Fibroblast of skin of back (primary cell): ENCODE results near the gene LRRFIP1.
A peak's percentile ranks its signal among the peaks of the same experiment; 100 is the strongest.

ENCODE experiments used
- DNase-seq: peaks from one replicate; pipeline ENCODE4 v3.0.0-alpha.2; 2013

The LRRFIP1 gene

DNA sequence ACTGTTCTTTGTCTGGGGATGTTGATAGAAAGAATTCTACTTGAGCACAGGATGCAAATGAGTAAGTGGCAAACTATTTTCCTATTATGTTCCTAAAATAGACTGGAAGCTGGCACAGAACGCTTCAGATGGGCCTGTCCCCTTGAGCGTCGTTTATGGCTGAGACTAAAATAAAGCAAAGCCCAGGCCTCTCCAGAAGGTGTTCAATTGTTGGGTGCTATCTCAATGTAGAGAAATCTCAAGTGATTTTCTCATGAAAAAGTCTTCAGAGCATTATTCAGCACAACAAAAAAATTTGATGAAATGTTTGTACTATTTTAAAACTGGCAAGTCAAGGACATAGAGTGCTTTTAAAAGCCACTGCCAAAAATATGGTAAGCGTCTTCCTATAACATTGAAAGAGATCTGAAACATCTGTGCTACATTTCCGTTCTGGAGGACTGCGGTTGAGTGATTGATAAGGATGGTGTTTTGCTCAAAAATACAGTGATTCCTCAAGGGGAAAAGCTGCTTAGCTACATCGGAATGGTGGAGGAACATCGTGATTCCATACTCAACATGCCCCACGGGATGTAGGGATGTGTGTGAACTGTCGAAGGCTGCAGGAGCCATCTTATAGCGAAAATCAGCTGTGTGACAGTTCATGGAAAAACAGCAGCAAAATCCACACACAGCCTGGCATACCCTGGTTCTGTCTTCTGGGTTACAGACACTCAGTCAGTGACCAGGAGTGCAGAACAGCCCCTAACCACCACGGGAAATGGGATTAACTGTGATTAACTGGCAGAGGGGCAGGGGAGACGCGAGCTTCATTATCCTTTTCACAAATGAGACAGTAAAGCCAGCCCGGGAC lies 10.4 kb upstream of the LRRFIP1 start:
- peak; percentile 91 for DNase-seq

DNA sequence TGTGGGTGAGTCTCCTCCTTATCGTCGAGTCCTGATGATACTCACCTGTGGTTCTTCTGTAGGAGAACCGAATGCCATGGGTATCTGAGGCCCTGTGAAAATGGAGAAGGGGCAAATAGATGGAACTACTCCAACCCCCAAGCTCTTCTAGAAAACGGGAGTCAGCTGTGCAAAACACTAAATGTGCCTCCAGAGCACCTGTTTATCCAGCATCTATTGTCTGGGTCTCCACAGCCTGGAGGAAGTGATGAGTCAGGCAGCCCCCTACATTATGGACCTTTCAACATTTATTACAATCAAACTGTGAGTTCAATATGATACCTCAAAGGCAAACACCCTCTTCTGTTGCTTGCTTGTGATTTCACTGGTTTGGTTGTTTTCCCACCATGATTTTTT lies 9.8 kb upstream of the LRRFIP1 start:
- DNase-seq: no peak

DNA sequence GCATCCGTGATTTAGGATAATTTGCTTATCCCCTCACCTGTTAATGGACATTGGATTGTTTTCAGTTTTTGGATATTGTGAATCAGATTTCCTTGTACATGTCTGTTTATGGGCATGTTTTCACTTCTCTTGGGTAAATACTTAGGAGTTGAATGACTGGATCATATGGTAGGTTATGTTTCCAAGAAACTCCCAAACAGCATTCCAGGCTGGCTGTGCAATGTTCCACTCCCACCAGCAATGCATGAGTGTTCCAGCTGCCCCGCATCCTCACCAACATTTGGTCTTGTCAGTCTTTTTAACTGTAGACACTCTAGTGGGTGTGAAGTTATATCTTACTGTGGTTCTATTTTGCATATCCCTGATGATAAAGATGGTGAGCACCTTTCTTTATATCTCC lies 8.9 kb upstream of the LRRFIP1 start:
- peak; percentile 85 for DNase-seq

DNA sequence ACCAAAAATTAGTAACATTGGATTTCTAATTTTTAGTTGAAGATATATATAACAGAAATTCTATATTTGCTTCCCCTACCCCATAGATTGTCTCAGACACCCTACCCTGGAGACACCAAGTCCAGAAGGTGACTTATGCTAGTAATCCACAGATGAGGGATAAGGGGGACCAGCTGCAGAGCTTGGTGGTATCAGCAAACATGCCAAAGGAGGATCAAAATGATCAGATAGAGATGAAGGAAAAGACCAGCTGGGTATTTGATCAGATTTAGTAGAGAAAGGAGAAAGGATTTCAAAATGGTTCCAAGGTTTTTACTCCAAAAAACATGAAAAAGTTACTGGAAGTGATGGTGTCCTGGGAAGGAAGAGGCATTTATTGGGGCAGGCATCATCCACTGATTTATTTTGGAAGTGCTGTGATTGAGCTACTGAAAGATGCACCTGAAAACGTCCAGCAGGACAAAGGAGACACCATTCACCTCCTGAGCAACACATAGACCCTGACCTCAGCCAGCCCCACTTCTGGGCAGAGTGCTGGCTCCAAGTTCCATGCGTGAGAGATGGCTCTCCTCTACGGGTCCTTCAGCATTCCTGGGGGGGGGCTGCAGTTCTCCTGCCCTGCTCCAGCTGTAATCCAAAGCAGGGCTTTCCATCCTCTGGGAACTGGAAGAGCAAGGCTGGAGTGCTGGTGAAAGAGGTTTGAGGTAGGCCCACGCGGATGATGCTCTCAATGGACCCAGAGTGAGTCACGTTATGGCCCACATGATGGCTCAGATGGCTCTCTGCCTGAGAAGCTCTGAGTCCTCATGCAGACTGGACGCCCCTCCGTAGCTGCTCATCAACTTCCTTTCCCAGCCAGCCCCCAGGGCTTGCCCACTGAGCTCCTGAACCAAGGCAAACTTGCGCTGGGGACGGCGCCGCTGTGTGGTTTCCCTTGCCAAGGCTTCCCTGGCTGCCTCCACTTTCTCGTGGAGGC lies 3.7 kb upstream of the LRRFIP1 start:
- peak; percentile 37 for DNase-seq

DNA sequence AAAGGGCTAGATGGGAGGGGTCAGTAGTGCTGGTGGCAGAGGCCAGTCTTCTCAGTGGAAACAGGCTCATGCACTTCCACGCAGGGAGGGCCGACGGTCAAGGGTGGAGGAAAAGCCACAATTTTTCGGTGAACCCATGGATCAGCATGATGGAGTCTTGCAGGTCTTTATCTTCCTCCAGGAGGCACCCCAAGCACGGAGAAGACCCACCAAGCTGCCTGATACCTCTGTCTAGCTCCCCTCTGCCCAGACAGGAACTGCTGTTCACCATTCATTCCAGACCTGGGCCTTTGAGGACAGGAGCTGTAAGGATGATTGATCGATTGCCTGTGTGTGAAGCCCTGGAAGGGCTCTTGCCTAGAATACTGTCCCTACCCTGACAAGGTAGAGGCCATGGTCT lies 2.8 kb upstream of the LRRFIP1 start:
- DNase-seq: no peak

DNA sequence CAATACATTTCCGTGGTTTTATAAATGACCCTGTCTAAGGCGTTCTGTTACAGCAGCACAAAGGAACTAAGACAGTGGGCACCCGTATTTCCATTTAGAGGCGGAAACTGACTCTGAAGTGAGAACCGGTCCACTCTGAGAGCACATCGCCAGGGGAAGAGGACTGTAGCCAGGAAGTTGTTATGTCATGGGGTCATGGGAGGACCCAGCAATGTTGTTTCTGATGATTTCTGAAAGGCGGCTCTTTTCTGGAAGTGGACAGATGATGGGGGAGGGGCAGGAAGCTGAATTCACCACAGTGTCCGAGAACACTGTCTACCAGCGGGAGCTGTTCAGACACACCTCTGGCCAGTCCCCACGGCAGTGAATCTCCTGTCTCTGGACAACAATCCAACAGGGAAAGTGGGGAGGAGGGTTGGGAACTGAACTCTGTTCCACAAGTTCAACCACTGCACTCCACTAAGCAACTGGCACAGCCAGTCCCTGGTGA lies 2.1 kb upstream of the LRRFIP1 start:
- no peak for DNase-seq

DNA sequence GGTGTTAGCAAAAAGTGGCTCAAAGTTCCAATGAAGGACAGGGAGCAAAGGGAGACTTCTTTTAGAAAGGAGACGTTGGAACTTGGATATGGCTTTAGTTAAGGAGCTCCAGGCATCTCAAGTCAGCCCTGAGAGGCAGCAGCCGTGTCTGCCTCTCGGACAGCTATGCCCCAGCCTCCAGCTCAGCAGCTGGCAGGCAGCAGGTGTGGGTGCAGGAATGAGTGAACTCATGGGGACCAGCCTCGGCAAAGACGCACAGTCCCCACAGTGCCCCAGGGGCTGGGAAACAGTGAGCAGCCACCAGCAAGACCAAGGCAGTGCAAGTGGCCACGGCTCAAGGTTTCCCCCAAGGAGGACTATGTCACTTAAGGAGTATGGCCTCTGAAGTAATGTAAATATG lies 1.6 kb upstream of the LRRFIP1 start:
- no peak for DNase-seq

DNA sequence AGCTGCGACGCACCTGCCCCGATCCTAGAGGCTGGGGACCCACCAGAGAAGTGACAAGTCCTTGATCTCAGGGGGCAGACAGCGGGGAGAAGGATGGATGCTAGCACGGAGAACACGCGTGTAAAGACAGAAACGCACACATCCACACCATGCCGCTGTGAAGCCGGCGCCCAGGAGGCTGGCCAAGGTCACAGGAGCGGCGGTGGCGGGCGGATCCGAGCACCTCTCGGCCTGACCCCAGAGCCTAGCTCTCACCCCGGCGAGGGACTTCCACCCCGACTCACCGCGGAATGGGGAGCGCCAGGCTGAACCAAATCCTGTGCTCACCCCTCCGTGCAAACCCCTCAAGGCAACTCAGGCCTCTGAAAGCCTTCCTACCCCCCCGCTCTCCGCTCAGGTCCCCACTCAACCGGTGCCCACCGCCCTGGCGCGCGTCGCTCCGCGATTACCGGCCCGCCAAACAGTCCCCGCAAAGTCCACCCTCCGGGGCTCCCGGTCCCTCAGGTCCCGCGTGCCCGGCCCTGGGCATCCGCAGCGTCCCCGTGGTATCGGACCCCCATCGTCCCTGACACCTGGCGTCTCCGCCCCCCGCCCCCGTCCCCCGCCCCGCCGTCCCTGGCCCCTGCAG lies 460 bp upstream of the LRRFIP1 start:
- no peak for DNase-seq

DNA sequence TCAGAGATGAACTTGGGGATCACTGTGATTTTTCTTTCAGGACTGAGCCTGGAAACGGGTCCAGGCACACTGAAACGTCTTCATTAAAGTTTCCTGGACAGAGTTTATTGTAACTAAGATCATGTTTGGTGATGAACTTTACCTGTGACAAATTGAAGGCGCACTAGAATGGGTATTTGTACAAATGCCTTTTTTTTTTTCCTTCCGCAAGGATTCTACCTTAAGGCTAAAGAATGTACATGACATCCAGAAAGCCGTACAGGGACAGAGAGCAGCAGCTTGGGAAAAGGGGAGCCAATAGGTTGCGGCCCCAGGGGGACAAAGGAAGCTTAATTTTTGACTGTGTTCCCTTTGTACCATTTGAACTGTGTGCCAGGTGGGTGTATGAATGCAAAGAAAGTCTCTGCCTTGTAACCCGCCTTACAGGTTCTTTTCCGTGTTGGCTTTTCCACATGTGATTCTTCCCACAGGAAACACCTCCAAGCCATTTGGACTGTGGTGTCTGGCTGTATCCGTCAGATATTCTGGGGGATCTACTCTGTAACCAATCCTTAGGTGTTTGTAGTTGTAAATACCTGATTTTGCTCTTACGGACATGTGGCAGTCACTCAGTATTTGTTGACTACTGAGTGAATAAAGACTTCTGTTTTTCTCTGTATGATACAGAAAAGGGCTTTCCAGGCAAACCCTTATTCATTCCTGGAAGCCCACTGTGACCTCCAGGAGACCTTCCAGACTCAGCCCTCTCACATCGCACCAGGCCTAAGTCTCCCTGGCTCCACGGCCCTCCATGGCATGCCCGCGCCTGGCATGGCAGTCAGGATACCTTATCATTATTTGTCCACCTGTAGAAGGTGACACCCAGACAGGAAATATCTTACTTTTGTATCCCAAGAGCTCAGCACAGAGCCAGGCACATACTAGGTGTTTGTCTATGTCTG lies 1.1 kb downstream of the LRRFIP1 start:
- DNase-seq: no peak

DNA sequence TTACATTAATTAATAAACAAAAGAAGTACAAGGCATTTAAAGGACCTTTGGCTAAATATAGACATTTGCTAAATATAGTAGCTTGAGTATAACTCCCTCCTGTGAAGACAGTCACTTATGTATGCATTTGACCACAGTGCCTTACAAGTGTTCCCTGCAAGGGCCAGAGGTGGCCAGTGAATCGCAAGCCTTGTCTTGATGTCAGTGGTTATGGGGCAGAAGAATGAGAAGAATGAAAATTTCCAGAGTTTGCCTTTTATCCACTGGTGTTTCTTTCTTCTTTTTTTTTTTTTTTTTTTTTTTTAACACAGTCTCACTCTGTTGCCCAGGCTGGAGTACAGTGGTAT lies 1.8 kb downstream of the LRRFIP1 start:
- peak; percentile 64 for DNase-seq

DNA sequence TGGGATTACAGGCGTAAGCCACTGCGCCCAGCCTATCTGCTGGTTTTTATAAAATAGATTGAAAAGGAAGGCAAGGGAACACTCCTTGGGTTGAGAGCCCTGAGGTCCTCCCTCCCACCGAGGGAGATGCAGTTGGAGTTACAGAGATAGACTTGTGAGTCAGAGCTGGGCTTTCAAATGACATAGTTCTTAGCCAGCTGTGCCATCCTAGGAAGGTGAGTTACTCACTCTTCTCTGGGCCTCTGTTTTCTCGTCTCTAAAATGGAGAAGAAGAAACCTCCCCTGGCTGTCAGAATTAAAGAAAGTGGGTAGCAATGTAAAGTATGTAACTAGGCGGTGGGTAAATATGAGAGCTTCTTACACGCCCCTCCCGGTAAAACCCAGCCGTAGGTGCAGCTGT lies 2.4 kb downstream of the LRRFIP1 start:
- peak; percentile 84 for DNase-seq

DNA sequence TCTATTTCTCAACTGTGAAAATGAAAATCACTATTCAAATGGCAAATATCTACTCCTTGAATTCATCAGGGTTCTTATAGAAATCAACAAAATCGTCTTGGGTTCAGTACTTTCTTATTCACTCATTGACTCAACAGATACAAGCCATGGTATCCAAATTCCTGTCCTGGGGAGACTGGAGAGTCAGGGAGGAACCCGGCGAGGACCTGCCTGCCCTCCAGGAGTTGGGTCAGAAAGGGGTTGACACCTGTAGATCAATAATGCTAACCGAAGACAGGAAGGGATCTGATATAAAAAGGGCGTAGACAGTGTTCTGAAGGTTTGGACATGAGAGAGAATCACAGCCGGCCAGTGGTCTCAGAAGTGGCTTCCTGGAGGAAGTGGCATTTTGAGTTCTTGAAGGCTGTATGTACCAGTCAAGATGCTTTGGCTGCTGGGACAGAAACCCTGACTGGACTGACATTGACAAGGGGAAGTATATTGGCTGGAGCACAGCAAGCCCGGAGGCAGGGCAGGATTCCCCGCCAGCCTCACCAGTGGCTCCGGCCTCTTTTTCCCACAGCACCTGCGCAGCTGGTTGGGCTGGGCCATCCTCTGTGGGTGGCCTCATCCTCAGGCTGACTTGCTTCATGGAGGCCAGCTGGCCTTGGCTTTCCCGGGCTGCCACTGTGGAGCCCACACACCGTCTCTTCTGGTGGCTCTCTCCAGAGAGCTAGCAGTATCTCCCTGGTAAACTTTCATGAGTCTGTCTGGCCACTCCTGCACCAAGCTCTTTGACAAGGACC lies 3.0 kb downstream of the LRRFIP1 start:
- DNase-seq: no peak

DNA sequence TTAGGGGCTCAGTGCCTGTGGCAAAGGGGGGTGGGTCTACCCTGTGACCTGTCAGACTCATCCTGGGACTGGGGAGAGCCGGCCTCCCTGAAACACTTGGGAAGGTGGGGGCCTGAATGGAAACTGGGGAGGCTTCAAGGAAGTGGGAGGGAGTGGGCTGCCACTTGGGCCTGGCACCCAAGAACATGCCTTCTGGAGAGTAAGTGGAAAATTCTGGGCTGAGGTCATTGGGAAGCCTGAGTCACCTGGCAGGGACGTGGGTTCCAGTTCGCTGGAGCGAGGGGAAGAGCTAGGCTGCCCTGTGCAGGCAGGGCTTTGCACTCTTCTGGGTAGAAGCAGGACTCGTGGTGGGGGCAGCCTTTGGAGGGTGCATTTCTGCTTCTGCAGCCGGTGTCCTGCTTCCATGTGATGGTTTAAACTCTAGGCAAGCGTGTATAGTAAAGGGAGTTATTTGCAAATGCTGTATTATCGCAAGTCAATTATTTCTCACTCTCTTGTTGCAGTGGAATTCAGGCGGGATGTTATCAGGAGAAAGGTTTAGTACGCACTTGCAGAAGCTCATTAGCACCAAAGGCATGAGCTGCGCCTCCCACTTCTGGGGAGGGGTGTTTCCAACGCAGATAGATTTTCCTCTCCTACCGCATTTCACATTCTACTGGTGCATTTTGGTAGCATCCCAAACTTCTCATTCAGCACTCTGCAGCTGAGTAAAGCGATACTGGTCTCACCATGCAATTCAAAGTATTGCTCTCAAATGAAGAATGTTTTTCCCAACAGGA lies 3.8 kb downstream of the LRRFIP1 start:
- DNase-seq: no peak

DNA sequence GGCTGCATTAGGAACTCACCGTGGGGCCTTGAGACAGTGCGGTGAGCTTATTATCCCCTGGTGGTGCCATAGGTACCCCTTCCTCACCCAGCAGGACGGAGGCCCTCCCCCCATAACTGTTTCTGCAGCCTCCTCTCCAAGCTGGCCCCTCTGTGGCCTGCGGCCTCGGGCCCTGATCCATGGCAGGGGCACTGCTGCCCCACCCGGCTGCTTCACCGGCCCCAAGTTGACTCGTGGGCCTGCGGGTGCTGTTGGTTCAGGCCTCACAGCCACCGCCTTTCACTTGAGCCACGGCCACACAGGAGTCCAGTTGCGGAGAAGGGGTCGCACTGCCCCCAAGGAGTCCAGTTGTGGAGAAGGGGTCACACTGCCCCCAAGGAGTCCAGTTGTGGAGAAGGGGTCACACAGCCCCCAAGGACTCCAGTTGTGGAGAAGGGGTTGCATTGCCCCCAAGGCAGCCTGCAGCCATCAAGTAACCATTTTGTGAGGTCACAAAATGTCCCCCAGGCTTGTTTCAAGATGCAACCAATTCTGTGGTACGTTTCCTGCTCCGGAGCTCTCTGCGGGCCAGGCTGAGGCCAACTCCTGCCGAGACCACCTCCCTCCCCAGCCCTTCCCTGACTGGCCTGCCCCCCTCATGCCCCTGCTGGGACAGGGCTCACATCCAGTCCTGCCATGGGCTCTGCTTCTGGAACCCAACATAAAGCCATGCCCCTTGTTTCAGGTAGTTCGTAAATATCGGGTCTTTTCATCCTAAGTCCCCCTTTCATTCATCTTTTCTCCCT lies 4.6 kb downstream of the LRRFIP1 start:
- DNase-seq: no peak

DNA sequence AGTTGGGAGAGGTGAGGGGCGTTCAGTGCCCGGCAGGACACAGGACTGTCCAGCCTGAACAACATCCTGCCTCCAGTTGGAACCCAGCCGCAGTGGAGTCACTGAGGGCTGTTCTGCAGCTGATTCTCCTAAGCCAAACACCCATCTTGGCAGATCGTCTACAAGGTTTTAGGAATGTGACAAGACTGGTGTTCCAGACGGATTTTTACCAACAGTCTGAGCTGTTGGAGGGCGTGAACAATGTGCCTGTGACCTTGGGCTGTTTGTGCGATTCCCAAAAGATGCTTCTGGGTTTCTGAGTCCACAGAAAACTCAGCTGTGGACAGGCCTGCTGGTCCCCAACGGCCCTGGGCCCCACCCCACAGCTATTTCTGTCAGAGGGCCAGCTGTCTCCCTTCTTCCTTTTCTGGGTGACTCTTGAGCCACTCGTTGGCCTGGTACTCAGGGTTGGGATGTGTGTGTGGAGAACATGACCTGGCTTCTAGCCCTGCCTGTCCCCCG lies 5.7 kb downstream of the LRRFIP1 start:
- DNase-seq: no peak

DNA sequence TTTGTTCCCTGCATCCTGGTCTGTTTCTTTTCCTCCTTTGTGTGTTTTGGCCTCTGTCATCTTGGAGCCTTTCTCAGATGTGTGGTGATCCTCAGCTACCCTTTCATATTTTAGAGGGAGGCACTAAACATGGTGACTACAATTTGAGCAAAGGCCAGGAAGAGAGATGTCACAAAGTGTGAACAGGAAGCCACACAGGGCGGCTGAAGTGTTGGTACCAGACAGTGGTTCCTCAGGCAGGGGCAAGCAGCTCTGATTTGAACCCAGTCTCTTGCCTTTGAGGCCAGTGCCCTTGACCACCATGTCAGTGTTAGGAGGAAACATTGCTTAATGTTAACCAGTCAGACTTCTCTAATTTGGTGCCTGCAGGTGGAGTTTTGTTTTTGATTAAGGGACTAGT lies 9.2 kb downstream of the LRRFIP1 start:
- DNase-seq: no peak

DNA sequence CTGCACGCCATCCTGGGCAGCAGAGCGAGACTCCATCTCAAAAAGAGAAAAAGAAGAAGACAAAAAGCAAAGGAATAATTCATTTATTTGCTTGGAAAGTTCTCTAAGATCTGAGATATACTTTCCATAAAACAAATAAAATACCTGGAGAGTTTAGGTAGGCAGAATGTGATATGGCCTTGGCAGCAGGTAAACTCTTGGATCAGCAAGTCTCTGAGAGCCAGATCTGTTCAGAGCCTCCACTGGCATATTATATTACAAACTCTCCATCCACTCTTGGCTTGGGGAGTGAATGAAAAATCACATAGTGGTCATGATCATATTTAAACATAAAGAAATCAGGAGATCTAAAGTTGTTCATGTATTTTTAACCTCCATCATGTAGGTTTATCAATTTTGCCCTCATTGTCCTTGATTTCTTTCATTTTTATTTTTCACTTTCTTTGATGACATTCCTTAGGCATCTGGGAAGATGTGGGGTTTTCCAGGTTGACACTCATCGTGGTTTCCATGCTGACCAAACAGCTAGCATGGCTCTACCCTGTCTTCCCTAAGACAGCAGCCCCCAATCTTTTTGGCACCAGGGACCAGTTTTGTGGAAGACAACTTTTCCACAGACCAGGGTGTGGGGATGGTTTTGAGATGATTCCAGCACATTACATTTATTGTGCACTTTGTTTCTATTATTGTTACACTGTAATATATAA lies 10.2 kb downstream of the LRRFIP1 start:
- DNase-seq: no peak

DNA sequence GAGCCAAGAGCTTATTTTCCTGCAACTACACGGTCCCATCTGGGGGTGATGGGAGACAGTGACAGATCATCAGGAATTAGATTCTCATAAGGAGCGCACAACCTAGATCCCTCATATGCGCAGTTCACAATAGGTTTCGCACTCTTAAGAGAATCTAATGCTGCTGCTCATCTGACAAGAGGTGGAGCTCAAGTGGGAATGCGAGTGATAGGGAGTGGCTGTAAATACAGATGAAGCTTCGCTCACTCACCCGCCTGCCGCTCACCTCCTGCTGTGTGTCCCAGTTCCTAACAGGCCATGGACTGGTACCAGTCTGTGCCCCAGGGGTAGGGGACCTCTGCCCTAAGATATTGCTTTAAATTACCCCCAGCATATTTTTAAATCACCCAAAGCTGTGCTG lies 10.8 kb downstream of the LRRFIP1 start:
- DNase-seq: no peak
